GM18861 (cell line): ENCODE measurements around the gene RABGAP1L.
"Not testable (repeated sequence)": the region's sequence is repeated elsewhere in the genome, so short reads cannot be mapped to it uniquely, and the experiment has no call there.

Experiments used
- ATAC-seq: cut with Tn5 transposase; IDR thresholded peaks from one replicate; pipeline ENCODE4 v1.9.1; 2021; ENCODE audit not compliant: unreplicated experiment

Gene RABGAP1L

DNA sequence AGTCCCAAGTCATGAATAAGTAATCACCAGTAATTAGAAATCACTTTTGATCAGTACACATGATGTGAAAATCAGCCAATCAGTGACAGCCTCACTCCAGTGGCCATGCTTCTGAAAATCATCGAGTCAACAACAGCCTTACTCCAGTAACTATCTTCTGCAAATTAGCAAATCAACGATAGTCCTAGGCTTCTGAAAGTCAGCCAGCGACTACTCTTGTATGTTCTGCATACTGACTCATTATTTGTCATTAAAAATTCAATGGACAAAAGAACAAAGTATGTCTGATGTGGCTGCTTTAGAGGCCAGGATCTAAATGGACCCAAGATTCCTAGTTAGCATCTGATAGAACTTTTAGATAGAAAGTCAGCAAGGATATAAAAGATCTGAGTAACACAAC, 391.0 kb downstream of the RABGAP1L start:
- no peak for ATAC-seq

DNA sequence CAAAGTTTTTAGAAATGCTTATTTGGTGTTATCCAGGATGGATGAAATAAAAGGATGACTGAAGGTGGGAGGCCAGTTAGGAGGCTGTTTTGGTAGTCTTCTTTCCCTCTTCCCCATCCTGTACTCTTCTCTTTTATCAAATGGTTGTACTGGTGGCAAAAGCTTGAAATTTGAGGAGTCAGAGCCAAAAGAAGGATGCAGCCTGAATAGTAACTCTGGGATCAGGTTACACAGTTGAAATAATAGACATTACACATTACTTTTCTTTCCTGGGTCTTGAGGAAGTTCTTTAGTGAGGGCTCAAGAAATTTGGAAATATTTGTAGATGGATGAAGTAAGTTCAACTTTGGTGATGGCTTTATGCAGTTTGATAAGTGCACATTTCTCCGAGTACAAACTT, 397.1 kb downstream of the RABGAP1L start:
- no peak for ATAC-seq

GRCh38 chr1:174568551-174568950, 409.2 kb downstream of the RABGAP1L start:
- ATAC-seq: no peak

- ATAC-seq: no peak
These were observed 409.9 kb downstream of the RABGAP1L start for GRCh38 chr1:174569240-174569639.

DNA sequence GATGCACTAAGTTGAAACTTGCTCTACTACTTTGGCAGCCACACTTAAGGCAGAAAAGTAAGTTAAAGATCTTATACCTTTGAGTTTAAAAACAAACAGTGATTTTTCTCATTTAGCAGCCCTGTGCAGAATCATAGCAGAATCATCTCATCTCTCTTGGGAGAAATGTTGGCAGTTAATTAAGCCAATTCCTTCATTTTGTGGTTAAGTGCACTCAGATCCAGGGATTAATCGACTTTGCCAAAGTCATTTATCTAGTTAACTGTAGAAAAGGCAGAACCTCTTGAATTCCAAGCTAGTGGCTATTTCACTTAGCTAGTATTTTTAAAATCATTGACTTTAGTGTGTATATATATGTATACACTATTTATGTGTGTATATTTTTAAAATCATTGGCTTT, 413.5 kb downstream of the RABGAP1L start:
- no peak for ATAC-seq

GRCh38 chr1:174576120-174576519, 416.8 kb downstream of the RABGAP1L start:
- not testable (repeated sequence) for ATAC-seq

DNA sequence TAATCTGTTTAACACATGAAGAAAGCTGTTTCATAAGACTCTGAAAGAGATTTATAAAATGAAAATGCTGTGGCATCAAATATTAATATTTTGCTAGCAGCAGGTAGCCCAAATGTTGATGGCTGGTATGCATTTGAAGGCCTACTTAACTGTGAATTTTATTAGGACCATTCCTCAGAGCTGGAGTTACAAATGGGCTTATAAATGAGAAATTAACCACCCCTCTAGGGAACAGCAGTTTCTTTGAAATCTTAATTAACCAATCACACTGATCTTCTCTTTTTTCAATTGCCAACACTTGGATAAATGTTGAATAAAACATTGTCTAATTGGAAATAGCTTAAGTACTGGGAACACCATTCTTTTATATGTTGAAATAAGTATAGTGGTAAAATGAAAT, 418.4 kb downstream of the RABGAP1L start:
- ATAC-seq: no peak

DNA sequence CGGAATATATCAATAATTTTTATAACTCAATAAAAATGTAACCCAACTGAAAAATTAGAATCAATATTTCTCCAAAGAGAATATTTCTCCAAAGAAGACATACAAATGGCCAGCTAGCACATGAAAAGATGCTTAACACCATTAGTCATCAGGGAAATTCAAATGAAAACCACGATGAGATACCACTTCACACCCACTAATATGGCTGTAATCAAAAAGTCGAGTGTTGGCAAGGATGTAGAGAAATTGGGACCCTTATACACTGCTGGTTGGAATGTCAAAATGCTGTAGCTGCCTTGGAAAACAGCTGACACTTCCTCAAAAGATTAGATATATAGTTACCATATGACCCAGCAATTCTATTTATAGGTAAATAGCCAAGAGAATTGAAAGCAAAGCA, 421.5 kb downstream of the RABGAP1L start:
- no peak for ATAC-seq

DNA sequence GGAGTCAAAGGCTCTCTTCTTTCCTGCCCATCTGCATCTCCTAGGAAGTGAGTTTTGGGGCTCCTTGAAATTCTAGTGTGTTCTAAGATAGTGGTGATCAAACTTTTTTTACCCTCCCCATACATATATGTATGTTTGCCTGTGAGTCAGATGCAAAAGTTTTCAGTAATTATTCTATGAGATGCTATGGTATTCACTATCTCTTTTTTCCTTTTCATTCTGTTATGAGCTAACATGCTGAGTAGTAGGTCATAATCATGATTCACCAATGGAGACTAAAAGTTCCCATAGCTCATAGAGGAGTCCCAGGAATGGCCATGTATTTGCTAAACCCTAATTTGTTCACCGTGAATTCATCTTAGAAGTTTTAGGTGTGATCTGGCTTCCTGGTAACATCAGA, 424.0 kb downstream of the RABGAP1L start:
- no peak for ATAC-seq

- no peak for ATAC-seq
These were observed 424.8 kb downstream of the RABGAP1L start for GRCh38 chr1:174584071-174584470.

DNA sequence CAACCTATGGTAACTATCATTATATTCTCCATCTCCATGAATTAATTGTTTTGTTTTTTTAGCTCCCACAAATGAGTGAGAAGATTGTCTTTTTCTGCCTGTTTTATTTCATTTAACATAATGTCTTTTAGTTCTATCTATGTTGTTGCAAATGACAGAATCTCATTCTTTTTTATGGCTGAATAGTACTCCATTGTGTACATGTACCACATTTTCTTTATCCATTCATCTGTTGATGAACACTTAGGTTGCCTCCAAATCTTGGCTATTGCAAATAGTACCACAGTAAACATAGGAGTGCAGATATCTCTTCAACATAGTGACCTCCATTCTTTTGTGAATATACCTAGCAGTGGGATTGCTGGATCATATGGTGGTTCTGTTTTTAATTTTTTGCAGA, 429.3 kb downstream of the RABGAP1L start:
- ATAC-seq: not testable (repeated sequence)

- ATAC-seq: no peak
These were observed 445.9 kb downstream of the RABGAP1L start for GRCh38 chr1:174605198-174605597.

DNA sequence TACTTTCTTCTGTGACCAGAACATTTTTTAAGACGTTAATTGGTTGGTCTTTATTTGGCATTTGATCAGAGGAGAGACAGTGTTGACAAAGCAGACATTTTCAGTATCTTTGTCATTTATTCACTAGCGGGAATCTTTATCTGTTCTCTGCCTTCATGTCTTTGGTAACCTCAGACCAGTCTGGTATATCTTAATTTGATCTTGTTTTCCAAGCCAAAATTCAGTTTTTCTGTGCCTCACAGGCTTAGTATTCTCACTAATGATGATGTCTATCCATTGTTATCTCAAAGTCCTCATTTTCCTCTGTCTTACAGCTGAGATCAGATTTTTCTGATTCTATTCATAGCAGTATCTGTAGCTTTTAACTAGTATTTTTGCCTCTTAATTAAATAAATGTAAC, 447.2 kb downstream of the RABGAP1L start:
- no peak for ATAC-seq

DNA sequence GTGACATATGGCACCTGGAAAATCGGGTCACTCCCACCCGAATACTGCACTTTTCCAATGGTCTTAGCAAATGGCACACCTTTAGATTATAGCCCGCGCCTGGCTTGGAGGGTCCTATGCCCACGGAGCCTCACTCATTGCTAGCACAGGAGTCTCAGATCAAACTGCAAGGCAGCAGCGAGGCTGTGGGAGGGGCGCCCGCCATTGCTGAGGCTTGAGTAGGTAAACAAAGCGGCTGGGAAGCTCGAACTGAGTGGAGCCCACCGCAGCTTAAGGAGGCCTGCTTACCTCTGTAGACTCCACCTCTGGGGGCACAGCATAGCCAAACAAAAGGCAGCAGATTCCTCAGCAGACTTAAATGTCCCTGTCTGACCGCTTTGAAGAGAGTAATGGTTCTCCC, 458.6 kb downstream of the RABGAP1L start:
- not testable (repeated sequence) for ATAC-seq

DNA sequence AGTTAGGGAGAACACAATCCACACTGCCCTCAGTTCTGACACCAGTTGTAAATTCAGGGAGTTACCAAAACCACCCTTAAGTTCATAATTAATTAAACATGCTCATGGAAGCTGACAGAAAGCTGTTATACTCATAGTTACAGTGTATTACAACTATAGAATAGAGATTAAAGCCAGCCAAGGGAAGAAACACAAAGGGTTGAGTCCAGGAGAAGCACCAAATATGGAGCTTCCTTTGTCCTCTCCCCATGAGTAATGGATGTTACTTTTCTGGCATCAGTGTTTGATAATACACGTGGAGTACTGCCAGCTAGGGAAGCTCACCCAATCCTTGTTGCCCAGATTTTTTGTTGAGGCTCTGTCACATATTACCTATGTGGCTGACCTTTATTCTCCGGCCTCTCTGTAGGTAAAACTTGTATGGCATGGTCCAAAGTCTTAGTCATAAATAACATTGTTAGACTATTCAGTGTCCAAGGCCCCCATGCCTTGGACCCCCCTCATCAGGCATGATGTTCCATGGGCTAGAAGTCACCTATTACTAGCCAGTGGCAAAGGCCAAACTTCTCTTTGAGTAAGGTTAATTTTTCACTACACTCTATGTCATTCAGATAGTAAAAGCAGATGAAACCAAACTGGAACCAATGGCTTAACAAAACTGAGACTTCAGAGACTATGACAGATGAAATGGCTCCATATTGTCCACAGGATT, 464.2 kb downstream of the RABGAP1L start:
- no peak for ATAC-seq

DNA sequence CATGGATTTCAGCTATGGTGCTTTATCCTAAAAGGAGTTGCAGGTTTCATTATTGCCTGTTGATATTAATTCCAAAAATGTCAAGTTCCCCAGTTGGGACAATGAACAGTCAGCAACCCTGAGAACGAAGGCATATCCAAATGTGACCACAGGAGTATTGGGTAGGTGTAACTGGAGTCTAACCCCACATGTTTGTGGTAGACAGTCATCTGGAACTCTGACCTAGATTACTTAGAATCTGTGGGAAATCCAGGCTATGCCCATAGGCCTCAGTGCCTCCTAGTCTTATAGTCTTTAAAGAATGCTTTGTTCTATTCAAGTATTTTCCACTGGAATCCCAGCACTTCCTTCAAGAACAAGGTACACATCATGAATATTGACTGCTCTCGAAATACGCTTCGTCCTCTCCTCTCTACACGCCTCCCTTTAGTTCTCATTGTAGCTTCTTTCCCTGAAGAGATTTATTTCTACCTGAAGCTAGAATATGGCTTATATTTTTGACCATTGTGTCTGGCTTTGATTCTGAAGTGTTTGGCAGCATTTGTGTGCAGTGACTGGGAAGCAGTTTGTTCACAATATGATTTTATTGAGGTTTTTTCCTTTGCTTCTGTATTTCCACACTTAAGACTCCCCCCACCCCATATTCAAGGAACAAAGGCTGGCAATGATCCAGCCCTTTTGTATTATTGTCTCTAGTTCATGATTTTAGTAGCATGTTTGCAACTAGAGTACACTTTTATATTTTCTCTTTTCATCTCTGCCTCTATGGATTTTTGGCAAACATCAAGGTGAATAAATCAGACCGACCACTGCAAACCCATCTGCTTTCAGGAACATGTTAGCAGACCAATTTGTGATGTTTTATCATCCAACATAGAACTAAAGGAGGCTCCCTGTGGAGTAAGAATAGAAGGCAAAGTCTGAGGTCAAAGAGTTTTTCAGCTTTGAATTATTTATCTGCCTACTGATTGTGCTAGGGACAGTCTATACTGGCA, 467.0 kb downstream of the RABGAP1L start:
- no peak for ATAC-seq

- no peak for ATAC-seq
These were observed 478.2 kb downstream of the RABGAP1L start for GRCh38 chr1:174637487-174637886.

- ATAC-seq: no peak
These were observed 480.1 kb downstream of the RABGAP1L start for GRCh38 chr1:174639461-174639860.

DNA sequence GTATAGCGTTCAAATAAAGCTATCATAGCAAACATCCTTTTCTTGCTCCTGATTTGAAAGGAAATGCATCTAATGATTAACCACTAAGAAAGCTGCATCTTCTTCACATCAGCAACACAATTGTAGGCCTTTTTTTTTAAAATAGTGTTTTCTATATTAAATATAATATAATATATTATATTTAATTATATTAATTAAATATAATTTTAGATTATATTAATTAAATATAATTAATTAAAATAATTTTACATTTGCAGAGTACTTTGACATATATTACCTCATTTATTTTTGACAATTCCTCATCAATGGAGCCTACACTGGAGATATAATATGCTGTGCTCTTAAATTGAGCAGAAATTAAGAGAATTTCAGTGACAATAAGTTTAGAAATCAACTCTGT, 481.5 kb downstream of the RABGAP1L start:
- no peak for ATAC-seq

GRCh38 chr1:174642393-174642792, 483.1 kb downstream of the RABGAP1L start:
- ATAC-seq: no peak

- ATAC-seq: no peak
These were observed 483.9 kb downstream of the RABGAP1L start for GRCh38 chr1:174643206-174643605.

GRCh38 chr1:174649572-174649971, 490.3 kb downstream of the RABGAP1L start:
- ATAC-seq: not testable (repeated sequence)
